BJ (cell line): ENCODE data around the gene SLC35F1. TPM values are rescaled to one million over a fixed set of nuclear protein-coding genes. Genes with fewer than 3 reads are reported as not detected.

Source experiments
- CTCF ChIA-PET: fragments of 350-600 bp; formaldehyde crosslinking; extraction: SDS; loops from one replicate; lab custom pipeline; 2021; ENCODE audit warnings: antibody characterized with exemption, inconsistent platforms; lab: Yijun Ruan, JAX
- POLR2A ChIA-PET: fragments of 300-600 bp; sonication (Branson Sonifier 250); formaldehyde crosslinking; extraction: SDS; loops from one replicate; lab custom pipeline; 2021; ENCODE audit warnings: antibody characterized with exemption; lab: Charles Lee
- DNase-seq: peaks from one replicate; pipeline ENCODE4 v3.0.0-alpha.2; 2011; ENCODE audit warnings: low read depth
- H3K27me3 ChIP-seq: 2 replicates; pipeline ENCODE4 v1.6.0; 2011; ENCODE audit warnings: low read length; ENCODE audit not compliant: control insufficient read depth, insufficient read depth
- H3K36me3 ChIP-seq: 2 replicates; pipeline ENCODE4 v1.5.1; 2011; ENCODE audit warnings: low read length; ENCODE audit not compliant: control insufficient read depth, insufficient read depth
- H3K4me3 ChIP-seq: 2 replicates; pipeline ENCODE4 v1.5.1; 2011; ENCODE audit warnings: low read depth, mild to moderate bottlenecking, control low read depth, low read length
- CTCF ChIP-seq: IDR thresholded peaks from 2 replicates; pipeline ENCODE4 v1.5.1; 2011; ENCODE audit warnings: low read depth, mild to moderate bottlenecking, control low read depth, inconsistent platforms, low read length, moderate library complexity; ENCODE audit not compliant: insufficient read depth
- polyA plus RNA-seq: library from polyadenylated mRNA; depleted of rRNA; stranded (reverse); fragments of >200 nt; gene quantifications from 2 replicates; pipeline ENCODE4 v1.2.3, GENCODE V29; 2011

The SLC35F1 gene
- polyA plus RNA-seq, 1 experiment = not detected

GRCh38 chr6:117951783-117952182, 44.7 kb downstream of the SLC35F1 start:
- POLR2A ChIA-PET = no interaction called here
- H3K4me3 ChIP-seq = no peak overlapping the region
- CTCF ChIA-PET = no interaction called here
- DNase-seq = no peak
- TF ChIP-seq CTCF = no peak
- no peaks in the 10 kb centered on the region for H3K36me3 ChIP-seq
- no peaks in the 10 kb centered on the region for H3K27me3 ChIP-seq

GRCh38 chr6:117955684-117956256, 48.7 kb downstream of the SLC35F1 start:
- Histone ChIP-seq H3K36me3 (no peaks in the 10 kb centered on the region), H3K4me3 (no peak overlapping the region), H3K27me3 (no peaks in the 10 kb centered on the region)
- POLR2A ChIA-PET = no interaction called here
- no peak for TF ChIP-seq CTCF
- DNase-seq = no peak
- CTCF ChIA-PET = no interaction called here

GRCh38 chr6:117956386-117956785, 49.3 kb downstream of the SLC35F1 start:
- Histone ChIP-seq H3K27me3 (no peaks in the 10 kb centered on the region), H3K4me3 (no peak overlapping the region), H3K36me3 (no peaks in the 10 kb centered on the region)
- no peak for TF ChIP-seq CTCF
- no peak for DNase-seq
- ChIA-PET CTCF (no interaction called here), POLR2A (no interaction called here)

- ChIA-PET POLR2A (no interaction called here), CTCF (no interaction called here)
- no peak for DNase-seq
- no peak for TF ChIP-seq CTCF
- no peak overlapping the region for H3K4me3 ChIP-seq
- no peaks in the 10 kb centered on the region for H3K27me3 ChIP-seq
- H3K36me3 ChIP-seq = no peaks in the 10 kb centered on the region
Observed at GRCh38 chr6:117958536-117958935, 51.5 kb downstream of the SLC35F1 start.

GRCh38 chr6:117960877-117961276, 53.8 kb downstream of the SLC35F1 start:
- Histone ChIP-seq H3K36me3 (no peaks in the 10 kb centered on the region), H3K27me3 (no peaks in the 10 kb centered on the region), H3K4me3 (no peak overlapping the region)
- ChIA-PET CTCF (no interaction called here), POLR2A (no interaction called here)
- TF ChIP-seq CTCF = no peak
- DNase-seq = no peak
